Measurements from ENCODE around the gene GRN. TPM values are rescaled to one million over a fixed set of nuclear protein-coding genes. Genes with fewer than 3 reads are reported as not detected.

The GRN gene
- total and polyA plus RNA-seq, 9 of the 15 experiments (the other 6 are each of a cell fraction or from before 2014, with no cell fraction given): 5.4 to 75.3 (median 20.7) TPM

GRCh38 chr17:44389723-44390202 is 44.7 kb downstream of the GRN start (continued):
- TF ChIP-seq ETS1 (conservative IDR thresholded peaks at IDR 0.05; ENCODE audit: control insufficient read depth, low read depth, low read length) (peak; percentile 78), SNRNP70 (optimal IDR thresholded peaks at IDR 0.05; ENCODE audit: low read depth, low read length) (no peak), CXXC5 (CRISPR knock-in tag; IDR thresholded peaks at IDR 0.05) (peak; percentile 22; the same call in 1 of the 2 replicates), ZNF668 (CRISPR knock-in tag; IDR thresholded peaks at IDR 0.05) (no peak), ZNF398 (CRISPR knock-in tag; IDR thresholded peaks at IDR 0.05) (no peak), SRSF7 (optimal IDR thresholded peaks at IDR 0.05; ENCODE audit: low read depth, low read length) (no peak), UBTF (IDR thresholded peaks at IDR 0.05; ENCODE audit: borderline replicate concordance in 1 of 2, low read depth in 2 of 2, low read length in 2 of 2) (0 out of 4 replicates have a peak, but pooled peaks have one; percentile 22 to 59), CAMTA2 (CRISPR knock-in tag; conservative IDR thresholded peaks at IDR 0.05) (no peak), ZNF324 (CRISPR knock-in tag; IDR thresholded peaks at IDR 0.05) (no peak), MAFK (IDR thresholded peaks at IDR 0.05; ENCODE audit: low read length) (no peak), GABPB1 (CRISPR knock-in tag; IDR thresholded peaks at IDR 0.05) (no peak; the same call in 1 of the 2 replicates), PHB (CRISPR knock-in tag; IDR thresholded peaks at IDR 0.05) (no peak), PHTF2 (CRISPR knock-in tag; IDR thresholded peaks at IDR 0.05) (no peak), PURB (CRISPR knock-in tag; IDR thresholded peaks at IDR 0.05; ENCODE audit: low read depth) (no peak), TCF7L2 (IDR thresholded peaks at IDR 0.05; ENCODE audit: low read depth, low read length) (no peak), TFAP4 (CRISPR knock-in tag; IDR thresholded peaks at IDR 0.05; ENCODE audit: borderline replicate concordance) (peak; percentile 97), FOXK1 (CRISPR knock-in tag; IDR thresholded peaks at IDR 0.05; ENCODE audit: borderline replicate concordance) (0 out of 2 replicates have a peak, but pooled peaks have one; percentile 29), MLLT1 (IDR thresholded peaks at IDR 0.05) (no peak), CBX8 (IDR thresholded peaks at IDR 0.05; ENCODE audit: borderline replicate concordance, extremely low read depth, low read depth, low read length, poor library complexity, severe bottlenecking) (no peak), SIN3B (IDR thresholded peaks at IDR 0.05; ENCODE audit: low read depth) (no peak)

Measured in K562 (cell line).